Measurements from ENCODE around the gene EP300. TPM values are rescaled to one million over a fixed set of nuclear protein-coding genes. Genes with fewer than 3 reads are reported as not detected.

EP300 gene
- total and polyA plus RNA-seq, 2 of the 8 experiments (the other 6 are each of a cell fraction or from before 2014, with no cell fraction given): 39.5 to 109 TPM

GRCh38 chr22:41169157-41169556 is 76.8 kb downstream of the EP300 start:
- Histone ChIP-seq H3K4me3 (ENCODE audit: extremely low read depth in 1 of 4, insufficient read depth in 2 of 4, low read depth in 3 of 4, low read length in 4 of 4) (no peak overlapping the region), H4K5ac (ENCODE audit: insufficient read length, low read depth, low read length) (no peak overlapping the region), H4K20me1 (replicated peaks in 1 of 2; ENCODE audit: control insufficient read depth in 1 of 2, insufficient read depth in 2 of 2, low read length in 2 of 2) (peaks cover 0 to 6% of the 10 kb centered on the region in 2 experiments), H4K91ac (replicated peaks; ENCODE audit: insufficient read length, low read length) (no peak overlapping the region), H4K8ac (ENCODE audit: extremely low read depth, insufficient read depth, low read length) (no peak overlapping the region; the same call in 1 of the 2 replicates), H2BK20ac (ENCODE audit: low read length) (no peak overlapping the region), H3K27ac (ENCODE audit: low read depth, low read length) (no peak overlapping the region), H3K79me2 (ENCODE audit: control insufficient read depth in 1 of 2, insufficient read depth in 2 of 2, low read length in 2 of 2) (no peaks in the 10 kb centered on the region), H3K18ac (ENCODE audit: extremely low read depth, low read length) (no peak overlapping the region), H3K4ac (replicated peaks; ENCODE audit: insufficient read length, low read depth, low read length) (no peak overlapping the region), H2AK5ac (ENCODE audit: low read depth, low read length) (no peak overlapping the region), H3K4me2 (ENCODE audit: insufficient read depth in 1 of 2, low read depth in 2 of 2, low read length in 2 of 2) (no peak overlapping the region), H2AFZ (ENCODE audit: low read length) (no peak overlapping the region), H3K56ac (replicated peaks; ENCODE audit: insufficient read length, low read depth, low read length) (no peak overlapping the region), H3K23me2 (ENCODE audit: low read depth, low read length) (no peaks in the 10 kb centered on the region), H2BK120ac (replicated peaks; ENCODE audit: low read depth, low read length) (no peak overlapping the region), H3K4me1 (replicated peaks in 1 of 4; ENCODE audit: control insufficient read depth in 3 of 4, insufficient read depth in 4 of 4, low read length in 3 of 4) (no peaks in the 10 kb centered on the region), H3K79me1 (ENCODE audit: low read depth, low read length) (no peaks in the 10 kb centered on the region; the same call in 1 of the 2 replicates), H3K9me3 (ENCODE audit: insufficient read depth in 2 of 2, low read depth in 1 of 2, low read length in 1 of 2) (no peaks in the 10 kb centered on the region), H3K14ac (ENCODE audit: insufficient read length) (no peak overlapping the region), H2BK15ac (ENCODE audit: low read length) (no peak overlapping the region), H2BK5ac (ENCODE audit: low read depth, low read length) (no peak overlapping the region), H3K9ac (replicated peaks in 1 of 4; ENCODE audit: extremely low read depth in 1 of 4, low read depth in 3 of 4, low read length in 3 of 4) (no peak overlapping the region), H3K23ac (ENCODE audit: insufficient read length) (no peak overlapping the region), H2BK12ac (ENCODE audit: low read depth, low read length) (no peak overlapping the region), H3K36me3 (ENCODE audit: control insufficient read depth in 2 of 4, insufficient read depth in 4 of 4, low read length in 3 of 4) (peaks cover 26 to 96% (median 69%) of the 10 kb centered on the region in 4 experiments), H3K27me3 (replicated peaks in 1 of 4; ENCODE audit: control insufficient read depth in 3 of 4, extremely low read depth in 1 of 4, insufficient read depth in 3 of 4, low read length in 3 of 4) (no peaks in the 10 kb centered on the region)
- ChIA-PET CTCF (ENCODE audit: partially characterized antibody) (interaction anchor here (1.0 to 1.5 kb wide), 2 partner anchors 14 to 68 kb away, joined by 3 read pairs; no protein-coding TSS in a partner anchor), POLR2A (ENCODE audit: partially characterized antibody) (interaction anchor here (1.1 to 2.2 kb wide), 2 partner anchors 11 to 12 kb away, joined by 3 to 10 read pairs; no protein-coding TSS in a partner anchor)
- TF ChIP-seq MAFK (IDR thresholded peaks at IDR 0.05; ENCODE audit: low read depth, low read length): no peak
- no peak for TF ChIP-seq KDM4A (IDR thresholded peaks at IDR 0.05; ENCODE audit: low read depth, low read length, severe bottlenecking)
- no peak for TF ChIP-seq SIRT6 (IDR thresholded peaks at IDR 0.05; ENCODE audit: low read length)
- TF ChIP-seq RAD21 (IDR thresholded peaks at IDR 0.05 in 1 of 2, conservative IDR thresholded peaks at IDR 0.05 in 1 of 2; ENCODE audit: low read depth in 2 of 2, low read length in 2 of 2): no peak
- TF ChIP-seq ATF2 (IDR thresholded peaks at IDR 0.05; ENCODE audit: low read length): no peak
- no peak for DNase-seq (ENCODE audit: low read depth in 1 of 2, low spot score in 2 of 2)
- WGBS, 2 experiments (ENCODE audit: extremely low coverage in 1 of 2, insufficient coverage in 1 of 2, insufficient read length in 1 of 2, insufficient replicate concordance in 2 of 2, low coverage in 1 of 2, low lambda C conversion rate in 2 of 2, missing lambda C conversion rate in 1 of 2): 89% methylated on average over 8 of the region's 8 CpGs; no CpG with 5 or more reads in 1 of the 2 experiments
- no peak for FAIRE-seq
